CD4-positive, alpha-beta T cell treated with Interleukin-10 for 1 hour (primary cell): ENCODE measurements around the gene INTS1.

Experiments used
- DNase-seq: peaks from one replicate; pipeline ENCODE4 v3.0.0-alpha.2; 2020

INTS1 gene, protein sequence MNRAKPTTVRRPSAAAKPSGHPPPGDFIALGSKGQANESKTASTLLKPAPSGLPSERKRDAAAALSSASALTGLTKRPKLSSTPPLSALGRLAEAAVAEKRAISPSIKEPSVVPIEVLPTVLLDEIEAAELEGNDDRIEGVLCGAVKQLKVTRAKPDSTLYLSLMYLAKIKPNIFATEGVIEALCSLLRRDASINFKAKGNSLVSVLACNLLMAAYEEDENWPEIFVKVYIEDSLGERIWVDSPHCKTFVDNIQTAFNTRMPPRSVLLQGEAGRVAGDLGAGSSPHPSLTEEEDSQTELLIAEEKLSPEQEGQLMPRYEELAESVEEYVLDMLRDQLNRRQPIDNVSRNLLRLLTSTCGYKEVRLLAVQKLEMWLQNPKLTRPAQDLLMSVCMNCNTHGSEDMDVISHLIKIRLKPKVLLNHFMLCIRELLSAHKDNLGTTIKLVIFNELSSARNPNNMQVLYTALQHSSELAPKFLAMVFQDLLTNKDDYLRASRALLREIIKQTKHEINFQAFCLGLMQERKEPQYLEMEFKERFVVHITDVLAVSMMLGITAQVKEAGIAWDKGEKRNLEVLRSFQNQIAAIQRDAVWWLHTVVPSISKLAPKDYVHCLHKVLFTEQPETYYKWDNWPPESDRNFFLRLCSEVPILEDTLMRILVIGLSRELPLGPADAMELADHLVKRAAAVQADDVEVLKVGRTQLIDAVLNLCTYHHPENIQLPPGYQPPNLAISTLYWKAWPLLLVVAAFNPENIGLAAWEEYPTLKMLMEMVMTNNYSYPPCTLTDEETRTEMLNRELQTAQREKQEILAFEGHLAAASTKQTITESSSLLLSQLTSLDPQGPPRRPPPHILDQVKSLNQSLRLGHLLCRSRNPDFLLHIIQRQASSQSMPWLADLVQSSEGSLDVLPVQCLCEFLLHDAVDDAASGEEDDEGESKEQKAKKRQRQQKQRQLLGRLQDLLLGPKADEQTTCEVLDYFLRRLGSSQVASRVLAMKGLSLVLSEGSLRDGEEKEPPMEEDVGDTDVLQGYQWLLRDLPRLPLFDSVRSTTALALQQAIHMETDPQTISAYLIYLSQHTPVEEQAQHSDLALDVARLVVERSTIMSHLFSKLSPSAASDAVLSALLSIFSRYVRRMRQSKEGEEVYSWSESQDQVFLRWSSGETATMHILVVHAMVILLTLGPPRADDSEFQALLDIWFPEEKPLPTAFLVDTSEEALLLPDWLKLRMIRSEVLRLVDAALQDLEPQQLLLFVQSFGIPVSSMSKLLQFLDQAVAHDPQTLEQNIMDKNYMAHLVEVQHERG (N-terminal part only)

DNA sequence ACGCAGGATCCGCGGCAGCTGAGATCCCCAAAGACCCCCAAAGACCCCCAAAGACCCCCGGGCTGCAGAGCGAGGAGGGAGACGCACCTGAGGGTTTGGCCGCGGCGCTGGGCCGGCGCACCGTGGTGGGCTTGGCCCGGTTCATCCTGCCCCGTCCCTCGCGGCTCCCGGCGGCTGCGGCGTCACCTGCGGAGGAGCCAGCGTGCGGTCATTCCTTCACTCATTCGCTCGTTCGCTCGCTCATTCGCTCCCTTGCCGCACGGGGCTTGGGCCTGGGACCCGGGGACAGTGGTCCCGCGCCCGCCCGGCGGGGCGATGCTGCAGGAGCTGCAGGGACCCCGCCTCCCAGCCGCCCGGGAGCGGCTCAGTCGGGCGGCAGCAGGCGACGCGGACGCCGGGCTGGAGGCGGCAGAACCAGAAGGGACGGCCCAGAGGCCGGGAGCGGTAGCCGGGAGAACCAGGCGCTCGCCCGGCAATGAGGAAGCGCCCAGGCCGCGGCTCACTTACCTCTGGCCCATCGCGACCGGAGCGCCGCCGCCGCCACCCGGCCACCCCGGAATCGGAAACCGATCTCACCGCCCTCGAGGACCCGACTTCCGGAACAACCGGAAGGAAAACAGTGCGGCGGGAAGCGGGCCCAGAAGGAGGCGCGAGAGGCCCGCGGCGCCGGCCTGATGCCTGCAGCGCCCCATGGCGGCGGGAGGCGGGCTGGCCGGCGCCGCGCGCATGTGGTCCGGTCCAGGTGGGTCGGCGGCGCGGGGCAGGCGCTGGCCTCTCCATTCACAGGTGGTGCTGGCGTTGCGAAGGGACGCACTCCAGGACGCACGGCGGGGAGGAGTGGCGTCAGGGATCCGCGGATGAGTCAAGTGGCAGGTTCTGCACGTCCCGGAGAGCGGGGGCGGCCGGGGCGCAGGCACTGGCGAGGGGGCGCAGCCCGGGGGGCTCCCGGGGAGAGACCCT lies at the start of gene INTS1:
INTS1 (minus strand) TSS at position 574 of the 960 bp plus-strand sequence; CDS start at position 145, 429 bp downstream.
- DNase-seq, result peak; percentile 91

DNA sequence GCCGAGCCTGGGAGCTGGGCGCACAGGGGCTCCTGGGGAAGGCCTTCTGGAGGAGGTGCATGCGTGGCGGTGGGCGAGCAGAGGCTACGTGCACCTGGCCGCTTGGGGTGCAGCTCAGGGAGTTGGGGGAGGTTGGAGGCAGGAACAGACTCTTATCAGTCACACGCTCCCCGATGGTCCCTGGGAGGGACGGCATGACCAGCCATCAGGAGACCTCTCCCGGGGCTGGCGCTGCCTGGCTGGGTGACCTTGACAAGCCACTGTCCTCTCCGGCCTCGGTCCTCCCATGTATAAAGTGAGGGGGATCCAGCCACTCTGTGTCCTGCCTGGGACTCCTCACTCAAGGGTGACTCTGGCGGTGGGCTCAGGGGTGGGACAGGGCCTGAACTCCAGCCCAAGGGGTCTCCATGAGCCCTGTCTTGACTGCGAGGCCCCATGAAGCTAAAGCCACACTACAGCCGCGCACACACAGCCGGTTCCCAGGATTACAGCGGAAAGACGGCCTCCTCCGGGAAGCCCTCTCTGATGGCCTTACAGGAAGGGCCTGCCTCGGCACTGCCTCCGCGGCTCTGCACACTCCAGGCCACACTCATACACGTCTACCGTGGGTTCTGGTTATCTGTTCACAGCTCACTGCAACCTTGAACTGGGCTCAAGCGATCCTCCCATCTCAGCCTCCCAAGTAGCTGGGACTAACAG lies 49.5 kb upstream of the INTS1 start:
- no peak for DNase-seq

DNA sequence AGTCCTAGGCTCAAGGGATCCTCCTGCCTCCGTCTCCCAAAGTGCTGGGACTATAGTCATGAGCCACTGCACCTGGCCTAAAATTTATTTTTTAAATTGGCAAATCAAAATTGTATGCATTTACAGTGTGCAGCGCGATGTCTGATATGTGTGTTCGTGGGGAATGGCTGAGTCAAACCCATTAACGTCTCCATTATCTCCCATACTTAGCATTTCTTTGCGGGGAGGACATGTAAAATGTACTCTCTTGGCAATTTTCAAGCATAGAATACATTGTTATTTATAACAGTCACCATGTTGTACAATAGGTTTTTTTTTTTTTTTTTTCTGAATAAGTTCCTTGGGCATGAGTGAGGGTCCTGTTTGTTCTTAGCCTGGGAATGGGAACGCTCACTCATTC lies 48.0 kb upstream of the INTS1 start:
- DNase-seq, result no peak

DNA sequence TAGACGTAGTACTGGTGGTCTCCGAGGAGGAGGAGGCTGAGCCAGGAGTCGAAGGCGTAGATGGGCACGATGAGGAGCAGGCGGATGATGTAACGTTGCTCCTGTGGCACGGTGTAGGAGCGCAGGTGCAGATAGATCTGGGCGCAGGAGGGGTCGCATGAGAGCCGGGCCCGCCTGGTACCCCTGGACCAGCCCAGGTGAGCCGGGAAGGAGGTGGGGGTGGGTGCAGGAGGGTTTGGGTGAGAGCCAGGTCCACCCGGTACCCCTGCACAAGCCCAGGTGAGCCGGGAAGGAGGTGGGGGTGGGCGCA lies 46.6 kb upstream of the INTS1 start:
- no peak for DNase-seq

DNA sequence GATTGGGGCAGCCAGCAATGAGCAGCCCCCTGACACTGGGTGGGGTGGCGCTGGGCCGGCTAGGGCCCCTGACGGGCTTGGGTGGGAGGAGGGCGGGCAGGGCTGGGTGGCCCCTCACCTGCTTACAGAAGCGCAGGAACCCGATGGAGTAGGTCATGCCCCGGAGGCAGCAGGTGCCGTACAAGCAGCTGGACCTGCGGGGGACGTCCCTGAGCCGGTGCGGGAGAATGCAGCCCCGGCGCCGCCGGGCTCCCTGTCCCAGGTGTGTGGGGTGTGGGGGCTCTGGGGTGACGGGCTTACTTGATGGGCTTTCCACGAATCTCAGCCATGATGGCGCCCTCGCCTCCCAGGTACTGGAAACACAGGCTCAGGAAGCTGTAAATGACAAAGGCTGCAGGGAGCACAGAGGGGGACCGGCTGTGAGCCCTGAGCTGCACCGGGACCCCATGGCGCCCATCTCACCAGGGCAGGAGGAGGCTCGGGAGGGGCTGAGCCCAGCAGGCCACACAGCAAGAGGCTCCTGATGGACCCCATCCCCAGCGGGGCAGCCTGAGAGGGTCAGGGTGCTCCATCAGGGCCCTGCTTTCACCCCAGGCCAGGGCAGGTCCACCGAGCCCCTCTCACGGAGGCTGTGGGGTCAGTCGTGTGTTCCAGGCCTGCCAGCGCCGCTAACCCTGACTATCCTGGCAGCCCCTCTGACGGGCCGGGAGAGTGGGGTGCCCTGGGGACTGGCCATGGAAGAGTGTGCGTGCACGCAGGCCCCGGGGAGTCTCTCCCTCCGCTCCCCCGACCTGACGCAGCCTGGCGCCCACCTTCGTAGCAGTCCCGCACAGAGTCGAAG lies 46.0 kb upstream of the INTS1 start:
- no peak for DNase-seq

DNA sequence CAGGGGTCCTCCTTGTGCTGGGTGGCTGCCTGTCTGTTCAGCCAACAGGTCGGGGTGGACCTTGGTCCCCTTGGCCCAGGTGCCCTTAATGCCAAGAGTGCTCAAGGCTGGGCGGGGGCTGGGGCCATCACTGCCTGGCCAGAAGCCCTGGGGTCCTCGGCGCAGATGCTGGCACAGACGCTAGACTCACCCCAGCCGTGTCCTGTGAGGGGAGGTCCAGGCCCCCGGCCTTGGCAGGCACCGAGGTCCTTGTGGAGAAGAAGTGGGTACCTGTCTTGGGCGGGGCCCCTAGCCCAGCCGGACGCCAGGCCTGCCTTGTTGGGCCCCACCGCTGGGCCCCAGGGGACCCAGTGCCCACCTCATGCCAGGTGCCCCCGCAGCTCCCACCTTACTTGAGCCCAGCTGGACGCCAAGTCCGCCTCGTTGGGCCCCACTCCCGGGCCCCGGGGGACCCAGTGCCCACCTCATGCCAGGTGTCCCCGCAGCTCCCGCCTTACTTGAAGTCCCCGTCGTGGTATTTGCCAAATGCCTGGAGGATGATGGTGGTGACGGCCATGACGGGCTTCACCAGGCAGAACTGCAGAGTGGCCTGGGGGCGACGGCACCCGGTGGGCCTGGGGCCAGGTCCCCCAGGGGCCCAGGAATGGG lies 45.3 kb upstream of the INTS1 start:
- DNase-seq, result no peak

DNA sequence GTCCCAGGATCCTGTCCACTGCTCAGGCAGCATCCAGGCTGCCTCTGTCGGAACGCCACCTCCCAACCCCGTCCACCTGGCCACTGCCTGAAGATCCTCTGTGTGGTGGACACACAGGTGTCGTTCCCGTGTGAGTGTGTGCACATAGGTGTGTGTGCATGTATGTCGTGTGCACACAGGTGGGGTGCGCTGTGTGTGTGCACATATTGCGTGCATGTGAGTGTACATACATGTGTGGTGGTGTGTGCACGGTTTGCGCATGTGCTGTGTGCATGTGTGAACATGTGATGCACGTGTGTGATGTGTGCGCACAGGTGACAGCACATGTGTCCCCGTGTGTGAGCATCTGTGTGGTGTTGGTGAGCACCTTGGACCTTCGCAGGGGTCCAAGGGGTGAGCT lies 44.8 kb upstream of the INTS1 start:
- DNase-seq, result no peak

DNA sequence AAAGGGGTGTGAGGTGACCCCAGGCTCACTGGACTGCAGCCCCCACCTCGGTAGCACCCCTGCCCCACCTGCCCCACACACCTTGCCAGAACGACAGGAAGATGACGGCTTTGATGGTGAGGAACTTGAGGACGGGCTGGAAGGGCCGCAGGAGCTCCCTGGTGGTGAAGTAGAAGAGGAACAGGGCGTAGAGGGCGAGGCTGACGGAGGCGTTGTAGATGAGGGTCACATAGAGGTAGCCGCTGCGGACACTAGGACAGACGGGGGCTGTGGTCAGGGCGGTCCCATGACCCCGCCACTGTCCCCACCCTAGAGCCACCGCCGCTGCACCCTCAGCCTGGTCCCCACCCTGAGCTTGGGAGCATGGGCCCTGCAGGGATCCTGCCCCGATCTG lies 44.2 kb upstream of the INTS1 start:
- DNase-seq, result no peak

DNA sequence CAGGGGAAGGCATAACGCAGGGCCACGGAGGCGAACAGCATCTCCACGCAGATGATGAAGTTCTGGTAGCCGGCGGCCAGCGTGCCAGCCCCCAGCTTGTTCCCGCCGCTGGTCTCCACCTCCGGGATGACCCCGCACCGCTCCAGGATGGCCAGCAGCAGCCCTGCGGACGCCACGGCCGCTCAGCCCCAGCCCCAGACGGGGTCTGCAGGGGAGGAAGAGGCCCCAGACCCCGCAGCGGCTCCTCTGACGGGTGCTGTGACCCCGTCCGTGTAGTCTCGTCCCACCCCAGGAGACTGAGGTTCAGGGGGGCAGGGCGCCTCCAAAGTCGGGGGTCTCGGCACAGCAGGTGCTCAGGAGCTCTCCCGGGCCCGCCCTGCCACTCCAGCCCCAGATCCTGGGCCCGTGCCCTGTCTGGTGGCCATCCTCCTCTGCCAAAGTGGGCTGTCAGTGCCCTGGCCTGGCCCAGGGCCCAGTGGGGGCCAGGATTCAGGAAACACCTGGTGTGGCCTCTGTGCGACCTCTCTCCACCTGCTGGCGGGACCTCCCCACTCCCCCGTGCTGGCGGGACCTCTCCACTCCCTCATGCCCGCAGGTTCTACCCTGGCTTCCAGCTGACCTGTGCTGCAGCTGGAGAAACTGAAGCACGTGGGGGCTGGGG lies 43.7 kb upstream of the INTS1 start:
- no peak for DNase-seq

DNA sequence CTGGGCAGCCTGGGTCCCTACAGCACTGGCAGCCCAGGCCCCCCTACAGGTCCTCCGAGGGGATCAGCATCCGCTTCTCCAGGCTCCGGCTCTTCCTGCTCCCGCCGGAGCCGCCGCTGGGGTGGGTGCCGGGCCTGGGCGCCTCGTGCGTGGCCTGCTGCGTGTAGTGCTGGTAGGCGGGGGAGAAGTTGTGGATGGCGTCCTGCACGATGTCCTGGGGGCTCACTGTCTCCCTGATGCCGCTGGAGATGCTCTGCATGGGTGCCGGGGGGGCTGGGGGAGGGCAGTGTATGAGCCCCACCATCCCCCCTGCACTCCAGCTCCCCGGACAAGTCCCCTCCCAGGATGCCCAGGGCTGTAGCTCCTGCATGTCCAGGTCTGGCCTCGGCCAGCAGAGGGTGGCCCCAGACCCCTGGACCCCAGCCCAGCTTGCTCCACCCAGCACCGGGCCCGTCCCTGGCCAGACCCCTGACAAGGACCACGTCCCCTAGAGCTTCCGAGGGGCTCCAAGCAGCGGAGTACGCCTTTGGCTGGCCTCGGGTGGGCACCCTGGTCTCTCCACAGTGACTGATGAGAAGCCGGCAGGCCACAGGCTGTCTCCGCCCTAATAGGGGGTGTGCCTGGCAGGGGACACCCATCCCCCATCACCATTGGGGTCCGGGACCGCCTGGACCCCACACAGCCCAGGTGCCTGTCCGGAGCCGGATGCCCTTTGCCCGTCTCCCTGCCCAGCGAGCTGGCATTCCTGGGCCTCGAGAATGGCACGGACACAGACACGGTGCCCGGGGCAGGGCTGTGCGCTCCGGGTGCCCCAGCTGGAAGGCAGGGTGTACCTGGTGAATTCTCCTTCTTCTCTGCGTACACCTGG lies 43.0 kb upstream of the INTS1 start:
- DNase-seq, result no peak

DNA sequence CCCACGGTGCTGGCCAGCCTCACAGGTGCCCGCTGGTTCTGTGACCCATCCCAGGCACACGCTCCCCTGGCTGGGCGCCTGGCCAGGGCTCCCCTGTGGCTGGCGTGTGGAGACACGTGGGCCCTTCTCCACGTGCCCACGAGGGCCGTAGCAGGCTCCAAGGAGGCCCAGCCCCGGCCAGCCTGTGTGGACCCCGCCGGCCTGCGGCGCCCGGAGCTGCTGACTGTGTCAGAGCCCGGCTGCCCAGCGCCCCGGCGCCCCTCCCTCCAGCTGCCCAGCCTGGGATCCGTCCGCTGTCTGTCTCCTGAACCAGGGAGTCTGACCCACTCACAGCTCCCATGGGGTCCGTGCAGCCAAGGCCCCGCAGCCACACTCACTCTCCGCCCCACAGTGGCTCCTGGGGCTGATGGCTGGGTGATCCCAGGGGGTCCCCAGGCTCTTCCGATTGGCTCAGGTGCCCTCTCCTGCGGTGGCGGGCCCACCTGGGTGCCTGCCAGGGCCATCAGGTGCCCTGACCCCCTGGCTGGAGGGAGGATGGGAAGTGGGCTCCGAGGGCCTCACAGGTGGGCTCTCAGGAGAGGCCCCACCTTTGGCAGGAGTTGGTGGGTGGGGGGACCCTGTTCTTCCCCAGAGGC lies 42.2 kb upstream of the INTS1 start:
- DNase-seq, result no peak

DNA sequence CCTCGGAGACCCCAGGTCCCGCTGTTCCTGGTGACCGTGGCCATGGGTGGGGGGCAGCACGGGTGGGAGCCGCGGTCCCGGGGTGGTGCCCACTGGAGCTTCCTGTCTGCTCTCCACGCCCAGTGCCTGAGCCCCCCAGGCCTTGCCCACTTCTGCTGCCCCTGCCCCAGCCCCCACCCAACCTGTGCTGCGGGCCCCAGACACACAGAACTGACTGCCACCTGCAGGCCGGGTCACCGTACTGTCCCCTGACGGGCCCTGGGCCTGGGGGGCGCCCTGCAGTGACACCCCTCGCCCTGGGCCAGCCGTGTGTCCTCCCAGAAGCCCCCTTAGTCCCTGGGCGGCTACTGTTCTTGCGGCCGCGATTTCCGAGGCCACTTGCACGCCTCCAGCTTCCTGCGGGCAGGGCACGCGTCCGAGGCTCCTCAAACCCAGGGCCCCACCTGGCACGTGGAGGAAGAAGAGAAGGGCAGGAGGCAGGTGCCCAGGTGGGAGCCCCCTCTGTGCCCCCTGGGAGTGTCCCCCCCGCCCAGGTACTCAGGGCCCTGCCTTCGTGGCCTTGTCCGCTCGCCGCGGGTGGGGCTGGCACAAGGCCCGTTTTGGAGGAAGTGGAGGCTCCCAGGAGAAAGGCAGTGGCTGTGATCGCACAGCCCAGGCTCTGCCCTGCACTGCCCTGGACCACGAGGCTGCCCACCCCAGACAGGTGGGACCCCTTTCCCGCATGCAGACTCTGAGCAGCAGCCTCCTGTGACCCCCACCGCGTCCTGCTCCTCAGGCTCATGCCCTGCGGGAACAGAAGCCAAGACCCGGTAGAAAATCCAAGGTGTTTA lies 41.4 kb upstream of the INTS1 start:
- no peak for DNase-seq

DNA sequence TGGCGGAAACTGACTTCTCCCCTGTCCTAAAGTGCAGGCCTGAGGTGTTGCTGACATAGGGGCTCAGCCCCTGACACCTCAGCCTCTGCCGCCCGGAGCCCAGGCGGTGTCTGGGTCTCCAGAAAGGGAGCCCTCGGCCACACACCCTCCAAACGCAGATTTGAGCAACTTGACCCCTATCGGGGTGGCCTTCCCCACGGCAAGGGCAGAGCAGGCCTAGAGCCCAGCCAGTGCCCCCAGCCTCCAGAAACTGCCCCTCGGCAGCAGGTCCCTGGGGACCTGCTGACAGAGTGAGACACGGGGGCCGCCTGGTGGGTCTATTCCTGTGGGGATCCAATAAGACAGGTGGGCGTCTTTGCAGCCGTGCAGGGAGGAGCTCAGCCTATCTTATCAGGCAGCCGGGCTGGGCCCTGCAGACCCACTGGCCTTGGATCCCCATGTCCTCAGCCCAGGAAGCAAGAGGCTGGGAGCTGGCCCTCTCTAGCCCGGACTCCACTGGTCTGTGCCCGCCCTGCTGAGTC lies 40.8 kb upstream of the INTS1 start:
- DNase-seq, result no peak

DNA sequence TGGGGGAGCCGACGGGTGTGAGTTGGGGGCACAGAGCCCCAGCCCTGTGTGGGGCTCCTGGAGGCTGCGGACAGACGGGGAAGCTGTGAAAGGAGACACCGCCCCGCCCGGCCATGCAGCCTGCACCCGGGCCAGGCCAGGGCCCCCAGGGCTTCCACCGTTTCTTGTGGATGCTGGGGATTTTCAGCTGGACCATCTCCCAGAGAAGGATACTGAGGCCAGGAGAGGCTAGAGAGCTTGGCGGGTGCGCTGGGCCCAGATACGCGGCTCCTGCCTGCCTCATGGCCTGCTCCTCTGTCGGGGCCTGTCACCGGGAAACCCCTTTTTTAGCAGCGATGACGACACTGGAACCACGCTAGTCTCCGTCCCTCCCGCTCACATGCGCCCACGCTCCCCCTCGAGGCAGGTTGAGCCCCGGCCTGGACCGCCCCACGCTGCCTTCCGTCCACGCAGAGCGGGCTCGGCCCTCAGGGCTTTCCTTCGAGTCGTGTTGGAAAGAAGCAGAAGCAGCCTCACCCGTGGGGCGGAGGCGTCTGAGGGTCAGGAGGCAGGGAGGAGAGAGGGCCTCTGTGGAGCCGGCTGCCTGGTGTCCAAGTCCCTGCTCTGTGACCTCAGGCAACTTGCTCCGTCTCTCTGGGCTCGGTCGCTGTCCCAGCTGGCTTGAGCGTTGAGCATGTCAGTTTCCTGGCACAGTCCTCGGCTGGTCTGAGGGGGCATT lies 40.1 kb upstream of the INTS1 start:
- DNase-seq, result no peak

DNA sequence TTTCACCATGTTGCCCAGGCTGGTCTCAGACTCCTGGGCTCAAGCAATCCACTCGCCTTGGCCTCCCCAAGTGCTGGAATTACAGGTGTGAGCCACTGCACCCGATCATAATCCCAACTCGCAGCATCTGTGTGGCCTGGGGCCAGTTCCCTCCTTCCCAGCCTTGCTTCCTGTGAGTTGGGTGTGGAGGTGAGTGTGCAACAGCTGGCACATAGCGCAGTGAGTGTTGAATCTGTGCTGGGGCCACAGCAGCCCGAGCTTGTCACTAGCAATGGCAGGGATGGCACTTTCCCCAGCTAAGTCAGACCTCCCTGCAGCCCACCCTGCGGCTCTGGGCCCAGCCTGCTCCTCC lies 39.6 kb upstream of the INTS1 start:
- no peak for DNase-seq
